ENCODE data around the gene KRT84.
"Not testable (repeated sequence)": the region's sequence is repeated elsewhere in the genome, so short reads cannot be mapped to it uniquely, and the experiment has no call there.

The KRT84 gene

GRCh38 chr12:52353766-52354165, 31.7 kb downstream of the KRT84 start:
- DNase-seq: peak; percentile 12
- H3K9me3 Mint-ChIP-seq: no peaks in the 10 kb centered on the region
- no peak overlapping the region for H3K27ac Mint-ChIP-seq
- peaks cover 34% of the 10 kb centered on the region for H3K4me1 Mint-ChIP-seq (ENCODE audit: low read depth)
- H3K27me3 Mint-ChIP-seq: no peaks in the 10 kb centered on the region
- H3K4me3 Mint-ChIP-seq: no peak overlapping the region
- H3K36me3 Mint-ChIP-seq (ENCODE audit: low read depth): no peaks in the 10 kb centered on the region

GRCh38 chr12:52352951-52353350, 32.5 kb downstream of the KRT84 start:
- Mint-ChIP-seq H3K4me1 (ENCODE audit: low read depth) (peaks cover 26% of the 10 kb centered on the region), H3K9me3 (no peaks in the 10 kb centered on the region), H3K27ac (no peak overlapping the region), H3K4me3 (no peak overlapping the region), H3K27me3 (no peaks in the 10 kb centered on the region), H3K36me3 (ENCODE audit: low read depth) (no peaks in the 10 kb centered on the region)
- no peak for DNase-seq

- Mint-ChIP-seq H3K9me3 (no peaks in the 10 kb centered on the region), H3K4me1 (ENCODE audit: low read depth) (peaks cover 22% of the 10 kb centered on the region), H3K27me3 (no peaks in the 10 kb centered on the region), H3K36me3 (ENCODE audit: low read depth) (no peaks in the 10 kb centered on the region), H3K4me3 (no peak overlapping the region), H3K27ac (no peak overlapping the region)
- peak; percentile 54 for DNase-seq
Observed at GRCh38 chr12:52351196-52352059, 34.0 kb downstream of the KRT84 start.

GRCh38 chr12:52350786-52351185, 34.7 kb downstream of the KRT84 start:
- no peak overlapping the region for H3K27ac Mint-ChIP-seq
- no peak overlapping the region for H3K4me3 Mint-ChIP-seq
- no peaks in the 10 kb centered on the region for H3K36me3 Mint-ChIP-seq (ENCODE audit: low read depth)
- H3K4me1 Mint-ChIP-seq (ENCODE audit: low read depth): peaks cover 22% of the 10 kb centered on the region
- no peaks in the 10 kb centered on the region for H3K27me3 Mint-ChIP-seq
- DNase-seq: no peak
- no peaks in the 10 kb centered on the region for H3K9me3 Mint-ChIP-seq

GRCh38 chr12:52350021-52350620, 35.3 kb downstream of the KRT84 start:
- H3K4me3 Mint-ChIP-seq: no peak overlapping the region
- H3K27me3 Mint-ChIP-seq: no peaks in the 10 kb centered on the region
- H3K4me1 Mint-ChIP-seq (ENCODE audit: low read depth): peaks cover 22% of the 10 kb centered on the region
- no peak for DNase-seq
- H3K36me3 Mint-ChIP-seq (ENCODE audit: low read depth): no peaks in the 10 kb centered on the region
- no peaks in the 10 kb centered on the region for H3K9me3 Mint-ChIP-seq
- H3K27ac Mint-ChIP-seq: no peak overlapping the region

- Mint-ChIP-seq H3K4me3 (no peak overlapping the region), H3K27ac (no peak overlapping the region), H3K27me3 (no peaks in the 10 kb centered on the region), H3K9me3 (no peaks in the 10 kb centered on the region), H3K4me1 (ENCODE audit: low read depth) (peaks cover 22% of the 10 kb centered on the region), H3K36me3 (ENCODE audit: low read depth) (no peaks in the 10 kb centered on the region)
- DNase-seq: no peak
Observed at GRCh38 chr12:52349196-52349595, 36.3 kb downstream of the KRT84 start.

GRCh38 chr12:52347551-52348510, 37.6 kb downstream of the KRT84 start:
- H3K4me1 Mint-ChIP-seq (ENCODE audit: low read depth): peaks cover 20% of the 10 kb centered on the region
- no peaks in the 10 kb centered on the region for H3K27me3 Mint-ChIP-seq
- no peak overlapping the region for H3K27ac Mint-ChIP-seq
- no peak overlapping the region for H3K4me3 Mint-ChIP-seq
- no peak for DNase-seq
- no peaks in the 10 kb centered on the region for H3K9me3 Mint-ChIP-seq
- H3K36me3 Mint-ChIP-seq (ENCODE audit: low read depth): no peaks in the 10 kb centered on the region

GRCh38 chr12:52347016-52347415, 38.4 kb downstream of the KRT84 start:
- H3K4me3 Mint-ChIP-seq: no peak overlapping the region
- H3K27me3 Mint-ChIP-seq: no peaks in the 10 kb centered on the region
- no peaks in the 10 kb centered on the region for H3K9me3 Mint-ChIP-seq
- H3K4me1 Mint-ChIP-seq (ENCODE audit: low read depth): peaks cover 14% of the 10 kb centered on the region
- DNase-seq: no peak
- no peaks in the 10 kb centered on the region for H3K36me3 Mint-ChIP-seq (ENCODE audit: low read depth)
- H3K27ac Mint-ChIP-seq: no peak overlapping the region

GRCh38 chr12:52346593-52346992, 38.9 kb downstream of the KRT84 start:
- H3K27me3 Mint-ChIP-seq: no peaks in the 10 kb centered on the region
- no peak overlapping the region for H3K4me3 Mint-ChIP-seq
- H3K36me3 Mint-ChIP-seq (ENCODE audit: low read depth): no peaks in the 10 kb centered on the region
- H3K9me3 Mint-ChIP-seq: no peaks in the 10 kb centered on the region
- no peak for DNase-seq
- peaks cover 11% of the 10 kb centered on the region for H3K4me1 Mint-ChIP-seq (ENCODE audit: low read depth)
- no peak overlapping the region for H3K27ac Mint-ChIP-seq

GRCh38 chr12:52345041-52345440, 40.4 kb downstream of the KRT84 start:
- not testable (repeated sequence) for H3K27ac Mint-ChIP-seq; H3K36me3 Mint-ChIP-seq (ENCODE audit: low read depth); H3K27me3 Mint-ChIP-seq; DNase-seq; H3K9me3 Mint-ChIP-seq; H3K4me3 Mint-ChIP-seq; H3K4me1 Mint-ChIP-seq (ENCODE audit: low read depth)

- no peak overlapping the region for H3K4me3 Mint-ChIP-seq
- H3K36me3 Mint-ChIP-seq (ENCODE audit: low read depth): no peaks in the 10 kb centered on the region
- no peaks in the 10 kb centered on the region for H3K4me1 Mint-ChIP-seq (ENCODE audit: low read depth)
- DNase-seq: no peak
- H3K9me3 Mint-ChIP-seq: no peaks in the 10 kb centered on the region
- no peaks in the 10 kb centered on the region for H3K27me3 Mint-ChIP-seq
- no peak overlapping the region for H3K27ac Mint-ChIP-seq
Observed at GRCh38 chr12:52344111-52344510, 41.3 kb downstream of the KRT84 start.

- Mint-ChIP-seq H3K4me3 (no peak overlapping the region), H3K27ac (no peak overlapping the region), H3K36me3 (ENCODE audit: low read depth) (no peaks in the 10 kb centered on the region), H3K27me3 (no peaks in the 10 kb centered on the region), H3K9me3 (no peaks in the 10 kb centered on the region), H3K4me1 (ENCODE audit: low read depth) (no peaks in the 10 kb centered on the region)
- no peak for DNase-seq
Observed at GRCh38 chr12:52343550-52343949, 41.9 kb downstream of the KRT84 start.

GRCh38 chr12:52342781-52343490, 42.5 kb downstream of the KRT84 start:
- no peak for DNase-seq
- Mint-ChIP-seq H3K9me3 (no peaks in the 10 kb centered on the region), H3K4me3 (no peak overlapping the region), H3K27me3 (no peaks in the 10 kb centered on the region), H3K27ac (no peak overlapping the region), H3K36me3 (ENCODE audit: low read depth) (no peaks in the 10 kb centered on the region), H3K4me1 (ENCODE audit: low read depth) (no peaks in the 10 kb centered on the region)

GRCh38 chr12:52341066-52341580, 44.3 kb downstream of the KRT84 start:
- H3K9me3 Mint-ChIP-seq: no peaks in the 10 kb centered on the region
- no peaks in the 10 kb centered on the region for H3K36me3 Mint-ChIP-seq (ENCODE audit: low read depth)
- H3K27ac Mint-ChIP-seq: no peak overlapping the region
- peaks cover 8% of the 10 kb centered on the region for H3K4me1 Mint-ChIP-seq (ENCODE audit: low read depth)
- no peaks in the 10 kb centered on the region for H3K27me3 Mint-ChIP-seq
- no peak overlapping the region for H3K4me3 Mint-ChIP-seq
- no peak for DNase-seq
